ENCODE measurements around the gene CMSS1. TPM values are rescaled to one million over a fixed set of nuclear protein-coding genes. Genes with fewer than 3 reads are reported as not detected.

CMSS1 gene
- polyA plus RNA-seq, 1 donor from 2014 or later: 31.8 TPM

DNA sequence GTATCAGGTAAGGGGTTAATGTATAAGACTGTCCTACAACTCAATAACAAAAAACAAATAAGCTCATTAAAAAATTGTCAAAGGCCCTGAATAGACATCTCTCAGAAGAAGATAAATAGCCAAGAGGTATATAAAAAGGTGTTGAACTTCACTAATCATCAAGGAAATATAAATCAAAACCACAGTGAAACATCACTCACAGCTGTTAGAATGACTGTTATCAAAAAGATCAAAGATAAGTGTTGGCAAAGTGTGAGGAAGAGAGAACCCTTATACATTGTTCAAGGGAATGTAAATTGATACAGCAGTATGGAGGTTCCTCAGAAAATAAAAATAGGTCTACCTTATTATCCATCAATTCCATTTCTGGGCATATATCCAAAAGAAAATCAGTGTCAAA lies 201.1 kb downstream of the CMSS1 start:
- Histone ChIP-seq H3K27me3 (ENCODE audit: insufficient read depth, low read depth, low read length) (no peaks in the 10 kb centered on the region), H3K9me2 (ENCODE audit: insufficient read depth, low read length) (no peaks in the 10 kb centered on the region), H3K9ac (ENCODE audit: low read length) (no peak overlapping the region), H3F3A (ENCODE audit: insufficient read depth, low read length, poor library complexity, severe bottlenecking) (no peaks in the 10 kb centered on the region), H3K4me3 (ENCODE audit: low read length) (no peak overlapping the region), H3K79me2 (replicated peaks; ENCODE audit: insufficient read depth, low read length) (no peaks in the 10 kb centered on the region), H3K27ac (ENCODE audit: low read length) (no peak overlapping the region), H4K20me1 (ENCODE audit: insufficient read depth) (no peaks in the 10 kb centered on the region), H3K36me3 (ENCODE audit: insufficient read depth, low read length) (no peaks in the 10 kb centered on the region), H3K9me3 (ENCODE audit: low read length) (no peaks in the 10 kb centered on the region), H3K4me2 (ENCODE audit: low read length) (no peak overlapping the region), H2AFZ (ENCODE audit: low read depth, low read length) (no peak overlapping the region)
- TF ChIP-seq EZH2 (IDR thresholded peaks at IDR 0.05; ENCODE audit: borderline replicate concordance, insufficient read depth, low read length, poor library complexity, severe bottlenecking) (no peak), EP300 (conservative IDR thresholded peaks at IDR 0.05; ENCODE audit: poor library complexity, severe bottlenecking) (no peak), RAD21 (conservative IDR thresholded peaks at IDR 0.05) (no peak), SMC3 (conservative IDR thresholded peaks at IDR 0.05; ENCODE audit: poor library complexity) (no peak), POLR2AphosphoS5 (IDR thresholded peaks at IDR 0.05) (no peak), TAF1 (IDR thresholded peaks at IDR 0.05; ENCODE audit: low read depth) (no peak), MXI1 (conservative IDR thresholded peaks at IDR 0.05; ENCODE audit: poor library complexity, severe bottlenecking) (no peak)
- TF ChIP-seq, protein P1, sequence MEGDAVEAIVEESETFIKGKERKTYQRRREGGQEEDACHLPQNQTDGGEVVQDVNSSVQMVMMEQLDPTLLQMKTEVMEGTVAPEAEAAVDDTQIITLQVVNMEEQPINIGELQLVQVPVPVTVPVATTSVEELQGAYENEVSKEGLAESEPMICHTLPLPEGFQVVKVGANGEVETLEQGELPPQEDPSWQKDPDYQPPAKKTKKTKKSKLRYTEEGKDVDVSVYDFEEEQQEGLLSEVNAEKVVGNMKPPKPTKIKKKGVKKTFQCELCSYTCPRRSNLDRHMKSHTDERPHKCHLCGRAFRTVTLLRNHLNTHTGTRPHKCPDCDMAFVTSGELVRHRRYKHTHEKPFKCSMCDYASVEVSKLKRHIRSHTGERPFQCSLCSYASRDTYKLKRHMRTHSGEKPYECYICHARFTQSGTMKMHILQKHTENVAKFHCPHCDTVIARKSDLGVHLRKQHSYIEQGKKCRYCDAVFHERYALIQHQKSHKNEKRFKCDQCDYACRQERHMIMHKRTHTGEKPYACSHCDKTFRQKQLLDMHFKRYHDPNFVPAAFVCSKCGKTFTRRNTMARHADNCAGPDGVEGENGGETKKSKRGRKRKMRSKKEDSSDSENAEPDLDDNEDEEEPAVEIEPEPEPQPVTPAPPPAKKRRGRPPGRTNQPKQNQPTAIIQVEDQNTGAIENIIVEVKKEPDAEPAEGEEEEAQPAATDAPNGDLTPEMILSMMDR (IDR thresholded peaks at IDR 0.05; ENCODE audit: poor library complexity, severe bottlenecking): no peak
- TF ChIP-seq, protein P2, sequence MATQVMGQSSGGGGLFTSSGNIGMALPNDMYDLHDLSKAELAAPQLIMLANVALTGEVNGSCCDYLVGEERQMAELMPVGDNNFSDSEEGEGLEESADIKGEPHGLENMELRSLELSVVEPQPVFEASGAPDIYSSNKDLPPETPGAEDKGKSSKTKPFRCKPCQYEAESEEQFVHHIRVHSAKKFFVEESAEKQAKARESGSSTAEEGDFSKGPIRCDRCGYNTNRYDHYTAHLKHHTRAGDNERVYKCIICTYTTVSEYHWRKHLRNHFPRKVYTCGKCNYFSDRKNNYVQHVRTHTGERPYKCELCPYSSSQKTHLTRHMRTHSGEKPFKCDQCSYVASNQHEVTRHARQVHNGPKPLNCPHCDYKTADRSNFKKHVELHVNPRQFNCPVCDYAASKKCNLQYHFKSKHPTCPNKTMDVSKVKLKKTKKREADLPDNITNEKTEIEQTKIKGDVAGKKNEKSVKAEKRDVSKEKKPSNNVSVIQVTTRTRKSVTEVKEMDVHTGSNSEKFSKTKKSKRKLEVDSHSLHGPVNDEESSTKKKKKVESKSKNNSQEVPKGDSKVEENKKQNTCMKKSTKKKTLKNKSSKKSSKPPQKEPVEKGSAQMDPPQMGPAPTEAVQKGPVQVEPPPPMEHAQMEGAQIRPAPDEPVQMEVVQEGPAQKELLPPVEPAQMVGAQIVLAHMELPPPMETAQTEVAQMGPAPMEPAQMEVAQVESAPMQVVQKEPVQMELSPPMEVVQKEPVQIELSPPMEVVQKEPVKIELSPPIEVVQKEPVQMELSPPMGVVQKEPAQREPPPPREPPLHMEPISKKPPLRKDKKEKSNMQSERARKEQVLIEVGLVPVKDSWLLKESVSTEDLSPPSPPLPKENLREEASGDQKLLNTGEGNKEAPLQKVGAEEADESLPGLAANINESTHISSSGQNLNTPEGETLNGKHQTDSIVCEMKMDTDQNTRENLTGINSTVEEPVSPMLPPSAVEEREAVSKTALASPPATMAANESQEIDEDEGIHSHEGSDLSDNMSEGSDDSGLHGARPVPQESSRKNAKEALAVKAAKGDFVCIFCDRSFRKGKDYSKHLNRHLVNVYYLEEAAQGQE (IDR thresholded peaks at IDR 0.05; ENCODE audit: borderline replicate concordance): no peak

DNA sequence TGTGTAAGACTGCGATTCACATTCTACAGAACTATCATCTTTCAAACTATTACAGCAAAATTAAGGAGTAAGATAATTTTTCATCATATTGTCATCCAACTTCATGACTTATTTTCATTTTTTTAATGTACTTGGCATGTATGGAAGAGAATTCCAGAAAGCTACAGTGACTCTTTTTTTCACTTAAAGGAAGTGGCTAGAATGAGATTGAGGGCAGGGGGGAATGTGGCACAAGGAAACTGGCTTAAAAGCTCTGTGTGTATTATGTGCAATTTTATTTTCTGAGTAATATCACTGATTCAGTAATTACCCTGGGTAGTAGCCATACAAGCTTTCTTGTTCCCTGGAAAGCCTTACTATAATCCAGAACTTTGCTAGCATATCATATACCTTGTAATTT lies 202.1 kb downstream of the CMSS1 start:
- Histone ChIP-seq H3K4me2 (ENCODE audit: low read length) (no peak overlapping the region), H3K27me3 (ENCODE audit: insufficient read depth, low read depth, low read length) (no peaks in the 10 kb centered on the region), H4K20me1 (ENCODE audit: insufficient read depth) (no peaks in the 10 kb centered on the region), H3K9me3 (ENCODE audit: low read length) (no peaks in the 10 kb centered on the region), H3K79me2 (replicated peaks; ENCODE audit: insufficient read depth, low read length) (no peaks in the 10 kb centered on the region), H2AFZ (ENCODE audit: low read depth, low read length) (no peak overlapping the region), H3K36me3 (ENCODE audit: insufficient read depth, low read length) (no peaks in the 10 kb centered on the region), H3K9ac (ENCODE audit: low read length) (no peak overlapping the region), H3K9me2 (ENCODE audit: insufficient read depth, low read length) (no peaks in the 10 kb centered on the region), H3K27ac (ENCODE audit: low read length) (no peak overlapping the region), H3F3A (ENCODE audit: insufficient read depth, low read length, poor library complexity, severe bottlenecking) (no peaks in the 10 kb centered on the region), H3K4me3 (ENCODE audit: low read length) (no peak overlapping the region)
- TF ChIP-seq SMC3 (conservative IDR thresholded peaks at IDR 0.05; ENCODE audit: poor library complexity): no peak
- no peak for TF ChIP-seq TAF1 (IDR thresholded peaks at IDR 0.05; ENCODE audit: low read depth)
- TF ChIP-seq MXI1 (conservative IDR thresholded peaks at IDR 0.05; ENCODE audit: poor library complexity, severe bottlenecking): no peak
- no peak for TF ChIP-seq EP300 (conservative IDR thresholded peaks at IDR 0.05; ENCODE audit: poor library complexity, severe bottlenecking)
- TF ChIP-seq EZH2 (IDR thresholded peaks at IDR 0.05; ENCODE audit: borderline replicate concordance, insufficient read depth, low read length, poor library complexity, severe bottlenecking): no peak
- TF ChIP-seq, protein P1 (IDR thresholded peaks at IDR 0.05; ENCODE audit: poor library complexity, severe bottlenecking): no peak
- TF ChIP-seq, protein P2 (IDR thresholded peaks at IDR 0.05; ENCODE audit: borderline replicate concordance): no peak
- no peak for TF ChIP-seq RAD21 (conservative IDR thresholded peaks at IDR 0.05)
- TF ChIP-seq POLR2AphosphoS5 (IDR thresholded peaks at IDR 0.05): no peak
